Activated CD4-positive, alpha-beta T cell treated with anti-CD3 and anti-CD28 coated beads for 36 hours (primary cell): ENCODE measurements around the gene NUDT8. TPM values are rescaled to one million over a fixed set of nuclear protein-coding genes. Genes with fewer than 3 reads are reported as not detected.
A peak's percentile ranks its signal among the peaks of the same experiment; 100 is the strongest.

ENCODE experiments used
- ATAC-seq: fragments of 200-7000 bp; cut with Tn5 transposase; one replicate; pipeline ENCODE4 v1.10.0; 2021; ENCODE audit warnings: mild to moderate bottlenecking, moderate library complexity
- CTCF ChIA-PET: fragments of 350-600 bp; sonication (Branson Sonifier 250); formaldehyde crosslinking; loops from one replicate; lab custom pipeline; 2021; ENCODE audit warnings: antibody characterized with exemption; lab: Charles Lee
- POLR2A ChIA-PET: fragments of 350-600 bp; sonication (Branson Sonifier 250); formaldehyde crosslinking; loops from one replicate; lab custom pipeline; 2021; ENCODE audit warnings: antibody characterized with exemption, inconsistent platforms; lab: Charles Lee
- DNase-seq: peaks from one replicate; pipeline ENCODE4 v3.0.0-alpha.2; 2020
- H3K27ac Mint-ChIP-seq: one replicate; pipeline ENCODE4 v1.8.0; 2021; ENCODE audit warnings: mixed read lengths
- H3K27me3 Mint-ChIP-seq: one replicate; pipeline ENCODE4 v1.8.0; 2021; ENCODE audit warnings: mixed read lengths
- H3K36me3 Mint-ChIP-seq: one replicate; pipeline ENCODE4 v1.8.0; 2021; ENCODE audit warnings: low read depth, mixed read lengths
- H3K4me1 Mint-ChIP-seq: one replicate; pipeline ENCODE4 v1.8.0; 2021; ENCODE audit warnings: mixed read lengths
- H3K4me3 Mint-ChIP-seq: one replicate; pipeline ENCODE4 v1.8.0; 2021; ENCODE audit warnings: mild to moderate bottlenecking, moderate library complexity, mixed read lengths
- H3K9me3 Mint-ChIP-seq: one replicate; pipeline ENCODE4 v1.8.0; 2021; ENCODE audit warnings: low read depth, mixed read lengths
- intact Hi-C, 2 experiments: fragments of 100-400 bp; cut with DNase I in 1 of 2; cut with micrococcal nuclease in 1 of 2; formaldehyde crosslinking; loops; one replicate each; pipeline versions ENCODE4 v1.14.2 to v1.15.1; 2022 to 2024; cut with DNase I, micrococcal nuclease
- total RNA-seq, 2 experiments: library from RNA; stranded (reverse); gene quantifications; one replicate each; pipeline ENCODE4 v1.2.3, GENCODE V29; 2021

Gene NUDT8
- total RNA-seq, 2 experiments from 2014 or later = 17.0 to 23.4 TPM

- peak; percentile 34 for ATAC-seq
- CTCF ChIA-PET = interaction anchor here (0.5 to 2.8 kb wide), 6 partner anchors 8 to 347 kb away, joined by 3 to 11 read pairs (median 3); no protein-coding TSS in a partner anchor
- Mint-ChIP-seq H3K27me3 (peaks cover 6% of the 10 kb centered on the region), H3K4me1 (peaks cover 49% of the 10 kb centered on the region), H3K36me3 (peaks cover 40% of the 10 kb centered on the region), H3K27ac (peak overlapping the region; percentile 86), H3K9me3 (peaks cover 6% of the 10 kb centered on the region), H3K4me3 (peak overlapping the region; percentile 89)
- DNase-seq = peak; percentile 69
- intact Hi-C loops = loop anchor here in 1 of 2 experiments (5.0 kb wide), 2 partner anchors 232 to 297 kb away; partner anchors contain the start of genes ANKRD13D and POLD4
- POLR2A ChIA-PET = interaction anchor here (0.6 kb wide), 2 partner anchors 103 to 170 kb away, joined by 3 to 6 read pairs; no protein-coding TSS in a partner anchor
Measured at GRCh38 chr11:67584205-67584880, 45.4 kb downstream of the NUDT8 start.

- ChIA-PET POLR2A (interaction anchor here (0.6 to 0.8 kb wide), 3 partner anchors 30 to 170 kb away, joined by 3 to 6 read pairs (median 3); no protein-coding TSS in a partner anchor), CTCF (interaction anchor here (1.0 to 2.8 kb wide), 7 partner anchors 9 to 346 kb away, joined by 3 to 11 read pairs (median 3); no protein-coding TSS in a partner anchor)
- intact Hi-C loops = loop anchor here (1.0 to 5.0 kb wide), 6 partner anchors 23 to 296 kb away; partner anchors contain the start of genes NDUFV1 (in 2 of the 2), ANKRD13D (in 1 of the 2), CDK2AP2 (in 1 of the 2) and NUDT8 (in 1 of the 2)
- peak; percentile 90 for DNase-seq
- H3K27ac Mint-ChIP-seq = peak within 1 kb of the TSS; percentile 94
- H3K9me3 Mint-ChIP-seq = peaks cover 6% of the 10 kb centered on the region
- H3K4me3 Mint-ChIP-seq = peak within 1 kb of the TSS; percentile 89
- H3K4me1 Mint-ChIP-seq = peaks cover 52% of the 10 kb centered on the region
- ATAC-seq = peak; percentile 85
- H3K27me3 Mint-ChIP-seq = peaks cover 10% of the 10 kb centered on the region
- H3K36me3 Mint-ChIP-seq = peaks cover 40% of the 10 kb centered on the region
Measured at GRCh38 chr11:67583247-67584204, 46.2 kb downstream of the NUDT8 start, which contains the start of gene GSTP1. Gene GSTP1 (plus strand): TSS chr11:67583812. CDS start chr11:67583844, 32 bp downstream.

DNA sequence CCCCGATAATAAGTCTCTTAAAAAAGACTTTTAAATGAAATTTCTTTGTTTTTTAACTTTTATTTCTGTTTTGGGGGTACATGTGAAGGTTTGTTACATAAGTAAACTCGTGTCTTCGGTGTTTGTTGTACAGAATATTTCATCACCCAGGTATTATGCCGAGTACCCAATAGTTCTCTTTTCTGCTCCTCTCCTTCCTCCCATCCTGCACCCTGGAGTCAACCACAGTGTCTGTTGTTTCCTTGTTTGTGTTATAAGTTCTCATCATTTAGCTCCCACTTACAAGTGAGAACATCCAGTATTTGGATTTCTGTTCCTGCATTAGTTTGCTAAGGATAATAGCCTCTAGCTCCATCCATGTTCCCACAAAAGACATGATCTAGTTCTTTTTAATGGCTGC is 47.7 kb downstream of the NUDT8 start:
- Mint-ChIP-seq H3K27me3 (peaks cover 11% of the 10 kb centered on the region), H3K4me1 (peaks cover 51% of the 10 kb centered on the region), H3K27ac (no peak overlapping the region), H3K9me3 (peaks cover 3% of the 10 kb centered on the region), H3K4me3 (peak overlapping the region; percentile 89), H3K36me3 (peaks cover 29% of the 10 kb centered on the region)
- ATAC-seq = no peak
- DNase-seq = no peak
- intact Hi-C loops = loop anchor here in 1 of 2 experiments (2.0 to 5.0 kb wide), 3 partner anchors 73 to 295 kb away; partner anchors contain the start of genes ANKRD13D, CDK2AP2 and POLD4
- ChIA-PET CTCF (interaction anchor here (0.6 to 2.8 kb wide), 3 partner anchors 8 to 45 kb away, joined by 3 to 11 read pairs (median 3); no protein-coding TSS in a partner anchor), POLR2A (no interaction called here)

GRCh38 chr11:67581469-67581868 is 48.3 kb downstream of the NUDT8 start:
- Mint-ChIP-seq H3K4me3 (no peak overlapping the region), H3K36me3 (peaks cover 24% of the 10 kb centered on the region), H3K27me3 (peaks cover 11% of the 10 kb centered on the region), H3K4me1 (peaks cover 48% of the 10 kb centered on the region), H3K27ac (no peak overlapping the region), H3K9me3 (no peaks in the 10 kb centered on the region)
- DNase-seq (no peak), ATAC-seq (no peak)
- ChIA-PET POLR2A (no interaction called here), CTCF (interaction anchor here (1.1 kb wide), 1 partner anchor 9 kb away, joined by 4 read pairs; no protein-coding TSS in a partner anchor)
- intact Hi-C loops = loop anchor here in 1 of 2 experiments (5.0 kb wide), 2 partner anchors 229 to 294 kb away; partner anchors contain the start of genes ANKRD13D and POLD4

DNA sequence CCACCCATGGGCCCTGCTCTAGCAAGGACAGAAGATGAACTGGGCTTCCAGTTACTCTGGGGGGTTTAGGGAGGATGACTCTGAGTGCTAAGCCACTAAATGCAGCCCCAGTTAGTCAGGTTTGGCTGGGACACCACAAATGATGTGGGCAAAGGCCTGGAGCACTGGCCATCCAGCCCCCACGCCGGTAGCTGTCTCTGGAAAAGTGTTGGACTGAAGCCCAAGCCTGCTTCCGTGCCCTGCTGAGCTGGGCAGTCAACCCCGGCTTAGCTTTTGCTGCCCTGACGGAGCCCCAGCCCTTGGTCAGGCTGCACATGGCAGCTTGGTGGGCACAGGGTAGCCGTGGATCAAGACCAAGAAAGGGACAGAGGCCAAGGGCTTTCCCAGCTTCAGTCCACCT is 51.8 kb downstream of the NUDT8 start:
- no peaks in the 10 kb centered on the region for H3K9me3 Mint-ChIP-seq
- no peak overlapping the region for H3K4me3 Mint-ChIP-seq
- no peaks in the 10 kb centered on the region for H3K36me3 Mint-ChIP-seq
- intact Hi-C loops = no loop called here
- peaks cover 25% of the 10 kb centered on the region for H3K4me1 Mint-ChIP-seq
- POLR2A ChIA-PET = no interaction called here
- peaks cover 11% of the 10 kb centered on the region for H3K27me3 Mint-ChIP-seq
- H3K27ac Mint-ChIP-seq = no peak overlapping the region
- ATAC-seq (no peak), DNase-seq (no peak)
- CTCF ChIA-PET = interaction anchor here (0.9 to 1.3 kb wide), 2 partner anchors 79 to 227 kb away, joined by 3 to 4 read pairs; no protein-coding TSS in a partner anchor

Other genes starting within 250 kb of the NUDT8 start
- 10 to 100 TPM; 28.8 to 30.0 TPM for gene RAD9A, start 238.0 kb downstream of the NUDT8 start, total RNA-seq
- 100 to 1,000 TPM; 199 to 227 TPM for gene PPP1CA, start 228.1 kb downstream of the NUDT8 start, total RNA-seq
- 100 to 1,000 TPM in 1 of 2 experiments, 10 to 100 TPM in 1; 83.2 to 123 TPM for gene TBC1D10C, start 225.9 kb downstream of the NUDT8 start, total RNA-seq
- gene CARNS1, start 214.3 kb downstream of the NUDT8 start, total RNA-seq = 1 to 10 TPM; 1.5 to 1.6 TPM
- 10 to 100 TPM; 53.4 to 57.2 TPM for gene RPS6KB2, start 201.4 kb downstream of the NUDT8 start, total RNA-seq
- gene PTPRCAP, start 192.3 kb downstream of the NUDT8 start, total RNA-seq = 10 to 100 TPM; 80.1 to 83.4 TPM
- 100 to 1,000 TPM; 178 to 285 TPM for gene CORO1B, start 186.5 kb downstream of the NUDT8 start, total RNA-seq
- gene GPR152, start 177.2 kb downstream of the NUDT8 start, total RNA-seq = not detected
- under 1 TPM; 0.37 to 0.46 TPM for gene CABP4, start 174.6 kb downstream of the NUDT8 start, total RNA-seq
- gene TMEM134, start 160.7 kb downstream of the NUDT8 start, total RNA-seq = 10 to 100 TPM; 69.9 to 74.7 TPM
- gene AIP, start 146.9 kb downstream of the NUDT8 start, total RNA-seq = 100 to 1,000 TPM; 142 to 144 TPM
- 100 to 1,000 TPM in 1 of 2 experiments, 10 to 100 TPM in 1; 94.5 to 100 TPM for gene PITPNM1, start 124.6 kb downstream of the NUDT8 start, total RNA-seq
- 10 to 100 TPM; 64.1 to 68.7 TPM for gene CDK2AP2, start 121.8 kb downstream of the NUDT8 start, total RNA-seq
- not detected for gene CABP2, start 106.5 kb downstream of the NUDT8 start, total RNA-seq
- gene GSTP1, start 46.1 kb downstream of the NUDT8 start, total RNA-seq = 100 to 1,000 TPM; 376 to 463 TPM
- gene NDUFV1, start 23.0 kb downstream of the NUDT8 start, total RNA-seq = 100 to 1,000 TPM; 253 to 287 TPM
- gene TBX10, start 9.8 kb upstream of the NUDT8 start, total RNA-seq = not detected
- under 1 TPM; 0.46 TPM for gene ACY3, start 20.8 kb upstream of the NUDT8 start, total RNA-seq
- gene ALDH3B2, start 44.7 kb upstream of the NUDT8 start, total RNA-seq = not detected